ENCODE data around the gene WNK2. TPM values are rescaled to one million over a fixed set of nuclear protein-coding genes. Genes with fewer than 3 reads are reported as not detected.
A peak's percentile ranks its signal among the peaks of the same experiment; 100 is the strongest.

WNK2 gene
- total RNA-seq, 2 experiments from 2014 or later, result 0.05 TPM; not detected in 1

DNA sequence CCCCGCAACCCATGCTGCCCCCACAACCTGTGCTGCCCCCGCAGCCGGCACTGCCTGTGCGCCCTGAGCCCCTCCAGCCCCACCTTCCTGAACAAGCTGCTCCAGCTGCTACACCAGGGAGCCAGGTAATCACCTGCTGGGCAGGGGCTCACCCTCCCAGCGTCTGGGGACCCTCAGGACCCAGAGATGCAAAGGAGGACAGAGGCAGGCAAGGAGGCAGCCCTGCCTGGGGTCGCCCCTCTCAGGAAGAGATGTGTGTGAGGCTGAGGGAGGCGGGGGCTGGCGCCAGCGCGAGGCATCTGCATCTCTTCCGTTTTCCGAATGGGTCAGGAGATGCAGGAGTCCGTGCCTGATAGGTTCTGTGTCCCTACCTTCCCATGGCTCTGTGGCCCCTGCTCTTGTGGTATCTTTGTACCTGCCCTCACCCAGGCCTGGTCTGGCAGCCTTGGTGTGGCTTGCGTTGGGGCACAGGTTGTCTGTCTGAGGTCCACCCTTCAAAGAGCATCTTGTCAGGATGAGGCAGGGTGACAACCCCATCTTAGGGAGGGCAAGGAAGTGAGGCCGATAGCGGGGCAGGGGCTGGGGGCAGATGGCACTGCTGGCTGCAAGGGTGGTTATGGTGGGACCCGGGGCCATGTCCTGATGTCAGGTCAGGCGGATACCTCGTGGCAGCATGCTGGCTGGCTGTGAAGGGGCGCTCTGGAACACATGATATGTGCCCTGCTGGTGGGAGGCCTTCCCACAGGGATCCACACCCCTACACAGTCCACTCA lies 75.7 kb downstream of the WNK2 start:
- Mint-ChIP-seq H3K27me3 (no peaks in the 10 kb centered on the region), H3K27ac (no peak overlapping the region), H3K4me1 (no peaks in the 10 kb centered on the region), H3K9me3 (no peaks in the 10 kb centered on the region), H3K36me3 (ENCODE audit: low read depth) (no peaks in the 10 kb centered on the region), H3K4me3 (no peak overlapping the region)
- ChIA-PET POLR2A (no interaction called here), CTCF (no interaction called here)
- peak; percentile 12 for DNase-seq

GRCh38 chr9:93260263-93261066 lies 76.5 kb downstream of the WNK2 start:
- H3K4me1 Mint-ChIP-seq, result no peaks in the 10 kb centered on the region
- H3K27me3 Mint-ChIP-seq, result no peaks in the 10 kb centered on the region
- H3K9me3 Mint-ChIP-seq, result no peaks in the 10 kb centered on the region
- H3K4me3 Mint-ChIP-seq, result no peak overlapping the region
- no peak overlapping the region for H3K27ac Mint-ChIP-seq
- peak; percentile 13 for DNase-seq
- H3K36me3 Mint-ChIP-seq (ENCODE audit: low read depth), result no peaks in the 10 kb centered on the region
- POLR2A ChIA-PET, result no interaction called here
- CTCF ChIA-PET, result no interaction called here

- CTCF ChIA-PET, result no interaction called here
- POLR2A ChIA-PET, result no interaction called here
- DNase-seq, result peak; percentile 12
- Mint-ChIP-seq H3K4me3 (no peak overlapping the region), H3K4me1 (no peaks in the 10 kb centered on the region), H3K36me3 (ENCODE audit: low read depth) (no peaks in the 10 kb centered on the region), H3K27me3 (no peaks in the 10 kb centered on the region), H3K9me3 (no peaks in the 10 kb centered on the region), H3K27ac (no peak overlapping the region)
Measured at GRCh38 chr9:93261281-93261680, 77.3 kb downstream of the WNK2 start.

GRCh38 chr9:93261735-93262523 lies 78.0 kb downstream of the WNK2 start:
- DNase-seq, result peak; percentile 13

GRCh38 chr9:93262537-93263310 lies 78.8 kb downstream of the WNK2 start:
- Mint-ChIP-seq H3K36me3 (ENCODE audit: low read depth) (no peaks in the 10 kb centered on the region), H3K4me1 (peaks cover 2% of the 10 kb centered on the region), H3K27me3 (peaks cover 3% of the 10 kb centered on the region), H3K9me3 (no peaks in the 10 kb centered on the region), H3K4me3 (no peak overlapping the region), H3K27ac (no peak overlapping the region)
- ChIA-PET POLR2A (no interaction called here), CTCF (no interaction called here)
- DNase-seq, result peak; percentile 14

More at GRCh38 chr9:93261735-93262523, 78.0 kb downstream of the WNK2 start:
- Mint-ChIP-seq H3K9me3 (no peaks in the 10 kb centered on the region), H3K36me3 (ENCODE audit: low read depth) (no peaks in the 10 kb centered on the region), H3K4me1 (no peaks in the 10 kb centered on the region), H3K27ac (no peak overlapping the region), H3K27me3 (no peaks in the 10 kb centered on the region), H3K4me3 (no peak overlapping the region)
- ChIA-PET POLR2A (no interaction called here), CTCF (no interaction called here)

- Mint-ChIP-seq H3K9me3 (no peaks in the 10 kb centered on the region), H3K27ac (no peak overlapping the region), H3K4me3 (no peak overlapping the region), H3K4me1 (peaks cover 3% of the 10 kb centered on the region), H3K36me3 (ENCODE audit: low read depth) (no peaks in the 10 kb centered on the region), H3K27me3 (peaks cover 4% of the 10 kb centered on the region)
- ChIA-PET CTCF (no interaction called here), POLR2A (no interaction called here)
- DNase-seq, result peak; percentile 8
Measured at GRCh38 chr9:93263334-93264229, 79.6 kb downstream of the WNK2 start.

DNA sequence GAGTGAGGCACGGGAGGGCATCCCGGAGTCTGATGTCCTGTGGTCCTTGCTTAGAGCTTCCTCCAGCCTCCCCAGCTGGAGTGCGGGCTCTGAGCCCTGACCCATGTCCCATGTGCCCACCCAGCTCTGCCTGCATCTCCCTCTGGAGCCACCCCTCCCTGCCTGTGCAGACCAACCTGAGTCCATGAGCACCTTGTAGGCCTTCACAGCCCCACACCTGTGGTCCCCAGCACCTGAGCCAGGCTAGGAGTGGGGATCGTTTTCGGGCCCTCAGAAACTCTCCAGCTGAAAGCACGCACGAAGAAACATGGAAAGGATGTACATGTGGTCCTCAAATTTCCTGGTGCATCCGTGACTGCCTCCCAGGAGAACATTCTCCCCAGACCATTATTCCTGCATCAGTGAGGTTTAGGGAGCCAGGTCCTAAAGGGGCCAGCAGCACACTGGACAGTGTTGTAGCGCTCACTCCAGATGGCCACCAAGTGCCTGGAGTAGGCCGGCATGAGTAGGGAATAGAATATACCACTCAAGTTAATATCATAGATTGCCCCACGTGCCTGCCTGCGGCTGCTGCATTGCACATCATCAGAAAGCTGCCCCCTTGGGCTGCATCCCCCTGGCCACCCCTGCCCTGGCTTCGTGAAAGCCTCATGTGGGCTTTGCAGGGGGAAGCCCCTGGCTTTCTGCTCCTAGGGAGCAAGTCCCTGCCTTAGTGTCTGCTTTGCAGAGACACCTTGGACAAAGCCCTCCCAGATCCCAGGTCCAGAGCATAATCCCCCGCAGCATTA lies 80.6 kb downstream of the WNK2 start:
- POLR2A ChIA-PET, result no interaction called here
- peak; percentile 13 for DNase-seq
- Mint-ChIP-seq H3K4me1 (peaks cover 9% of the 10 kb centered on the region), H3K4me3 (no peak overlapping the region), H3K9me3 (no peaks in the 10 kb centered on the region), H3K36me3 (ENCODE audit: low read depth) (no peaks in the 10 kb centered on the region), H3K27ac (no peak overlapping the region), H3K27me3 (peaks cover 9% of the 10 kb centered on the region)
- CTCF ChIA-PET, result no interaction called here

DNA sequence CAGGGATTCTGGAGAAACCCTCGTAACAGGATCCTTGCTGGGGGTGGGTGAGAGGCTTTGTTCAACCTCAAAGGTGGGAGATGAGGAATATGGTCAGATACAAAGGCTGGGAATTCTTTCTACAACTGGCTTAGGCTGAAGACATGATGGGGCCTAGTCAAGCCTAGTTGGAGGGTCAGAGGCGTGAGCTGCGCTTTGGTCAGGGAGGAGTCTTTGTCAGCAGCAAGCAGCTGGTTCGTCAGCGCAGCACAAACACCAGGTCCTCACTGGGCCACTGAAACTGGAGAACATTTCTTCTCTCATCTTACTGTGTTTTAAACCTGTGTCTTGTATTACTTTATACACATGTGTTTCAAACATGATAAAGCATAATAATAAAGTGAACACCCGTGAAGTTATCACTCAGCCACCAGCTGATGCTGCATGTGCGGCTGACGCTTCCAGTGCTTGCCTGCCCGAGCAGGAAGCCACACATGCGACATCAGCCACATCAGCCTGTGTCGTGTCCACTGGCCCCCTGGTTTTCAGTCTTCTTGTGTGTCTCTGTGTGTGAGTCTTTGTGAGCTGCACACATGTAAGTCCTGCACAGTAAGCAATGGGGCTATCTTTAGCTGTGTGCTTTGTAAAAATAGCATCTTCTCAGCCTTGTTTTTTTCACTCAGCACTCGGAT lies 81.5 kb downstream of the WNK2 start:
- ChIA-PET POLR2A (no interaction called here), CTCF (no interaction called here)
- peak; percentile 15 for DNase-seq
- Mint-ChIP-seq H3K27ac (no peak overlapping the region), H3K9me3 (no peaks in the 10 kb centered on the region), H3K36me3 (ENCODE audit: low read depth) (no peaks in the 10 kb centered on the region), H3K4me1 (peaks cover 9% of the 10 kb centered on the region), H3K27me3 (peaks cover 14% of the 10 kb centered on the region), H3K4me3 (no peak overlapping the region)

DNA sequence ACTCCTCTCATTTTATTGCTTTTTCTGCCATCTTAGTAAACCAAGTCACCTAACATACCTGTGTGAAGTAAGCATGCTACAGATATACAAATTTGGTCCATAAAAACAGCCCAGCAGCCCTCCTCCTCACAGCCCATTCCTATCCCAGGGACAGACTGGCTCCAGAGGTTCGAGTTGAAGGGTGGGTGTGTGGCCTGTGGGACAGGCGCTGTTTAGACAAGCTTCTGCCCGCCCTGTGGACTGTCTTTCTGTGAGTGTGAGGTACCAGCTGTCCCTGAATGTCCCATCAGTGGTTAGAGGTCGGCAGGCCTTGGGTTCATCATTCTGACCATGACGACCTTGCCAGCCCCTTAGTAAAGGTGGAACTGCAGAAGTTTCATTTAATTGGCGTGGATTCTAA lies 82.0 kb downstream of the WNK2 start:
- peaks cover 9% of the 10 kb centered on the region for H3K4me1 Mint-ChIP-seq
- no peaks in the 10 kb centered on the region for H3K9me3 Mint-ChIP-seq
- POLR2A ChIA-PET, result no interaction called here
- peaks cover 20% of the 10 kb centered on the region for H3K27me3 Mint-ChIP-seq
- H3K36me3 Mint-ChIP-seq (ENCODE audit: low read depth), result no peaks in the 10 kb centered on the region
- CTCF ChIA-PET, result no interaction called here
- no peak for DNase-seq
- no peak overlapping the region for H3K27ac Mint-ChIP-seq
- no peak overlapping the region for H3K4me3 Mint-ChIP-seq

- ChIA-PET POLR2A (no interaction called here), CTCF (no interaction called here)
- no peaks in the 10 kb centered on the region for H3K9me3 Mint-ChIP-seq
- H3K4me1 Mint-ChIP-seq, result peaks cover 9% of the 10 kb centered on the region
- H3K36me3 Mint-ChIP-seq (ENCODE audit: low read depth), result no peaks in the 10 kb centered on the region
- peak; percentile 10 for DNase-seq
- H3K4me3 Mint-ChIP-seq, result no peak overlapping the region
- no peak overlapping the region for H3K27ac Mint-ChIP-seq
- peaks cover 25% of the 10 kb centered on the region for H3K27me3 Mint-ChIP-seq
Measured at GRCh38 chr9:93266521-93267001, 82.6 kb downstream of the WNK2 start.

- no peak overlapping the region for H3K27ac Mint-ChIP-seq
- H3K36me3 Mint-ChIP-seq (ENCODE audit: low read depth), result no peaks in the 10 kb centered on the region
- peak; percentile 11 for DNase-seq
- ChIA-PET CTCF (no interaction called here), POLR2A (no interaction called here)
- H3K4me3 Mint-ChIP-seq, result no peak overlapping the region
- H3K4me1 Mint-ChIP-seq, result peaks cover 9% of the 10 kb centered on the region
- peaks cover 30% of the 10 kb centered on the region for H3K27me3 Mint-ChIP-seq
- H3K9me3 Mint-ChIP-seq, result no peaks in the 10 kb centered on the region
Measured at GRCh38 chr9:93267091-93267541, 83.2 kb downstream of the WNK2 start.

All from activated CD4-positive, alpha-beta memory T cell treated with anti-CD3 and anti-CD28 coated beads, Interleukin-2, amount 10 ng/mL, durations not matched to agents 7 days and 5 days (primary cell).